Neural cell (in vitro differentiated cells): ENCODE measurements around the gene ZMAT3. TPM values are rescaled to one million over a fixed set of nuclear protein-coding genes. Genes with fewer than 3 reads are reported as not detected.
"Not testable (repeated sequence)": the region's sequence is repeated elsewhere in the genome, so short reads cannot be mapped to it uniquely, and the experiment has no call there.

ENCODE experiments used
- H2AFZ ChIP-seq: fragments of 200-600, 300-800 bp; sonication (generic), shearing (Covaris generic); 2 replicates; pipeline ENCODE4 v1.6.0; 2014; ENCODE audit warnings: low read depth, mild to moderate bottlenecking, antibody characterized with exemption, low read length, moderate library complexity
- H3F3A ChIP-seq: fragments of 200-600 bp; shearing (Covaris generic); 2 replicates; pipeline ENCODE4 v1.6.1; 2016; ENCODE audit warnings: mild to moderate bottlenecking, moderate library complexity, mixed read lengths, antibody characterized with exemption, low read length; ENCODE audit not compliant: insufficient read depth, poor library complexity, severe bottlenecking
- H3K27ac ChIP-seq: fragments of 200-600, 300-800 bp; sonication (generic), shearing (Covaris generic); 2 replicates; pipeline ENCODE4 v1.5.1; 2014; ENCODE audit warnings: mild to moderate bottlenecking, low read length, moderate library complexity
- H3K27me3 ChIP-seq: fragments of 300-800, 200-600 bp; sonication (generic), shearing (Covaris generic); 2 replicates; pipeline ENCODE4 v1.6.0; 2014; ENCODE audit warnings: mild to moderate bottlenecking, low read depth, low read length, moderate library complexity; ENCODE audit not compliant: insufficient read depth
- H3K36me3 ChIP-seq: fragments of 300-800, 200-600 bp; sonication (generic), shearing (Covaris generic); 2 replicates; pipeline ENCODE4 v1.5.1; 2014; ENCODE audit warnings: mild to moderate bottlenecking, antibody characterized with exemption, low read length, moderate library complexity; ENCODE audit not compliant: insufficient read depth
- H3K4me2 ChIP-seq: fragments of 300-800, 200-600 bp; sonication (generic), shearing (Covaris generic); 2 replicates; pipeline ENCODE4 v1.6.0; 2014; ENCODE audit warnings: mild to moderate bottlenecking, low read length
- H3K4me3 ChIP-seq: fragments of 300-800, 200-600 bp; sonication (generic), shearing (Covaris generic); 2 replicates; pipeline ENCODE4 v1.5.1; 2014; ENCODE audit warnings: mild to moderate bottlenecking, low read length, moderate library complexity
- H3K79me2 ChIP-seq: fragments of 200-600 bp; shearing (Covaris generic); replicated peaks from 2 replicates; pipeline ENCODE4 v1.6.0; 2014; ENCODE audit warnings: mild to moderate bottlenecking, low read length, moderate library complexity; ENCODE audit not compliant: insufficient read depth
- H3K9ac ChIP-seq: fragments of 300-800, 200-600 bp; sonication (generic), shearing (Covaris generic); 2 replicates; pipeline ENCODE4 v1.6.1; 2016; ENCODE audit warnings: mild to moderate bottlenecking, low read length, mixed read lengths
- H3K9me2 ChIP-seq: fragments of 200-600 bp; shearing (Covaris generic); 2 replicates; pipeline ENCODE4 v1.6.1; 2016; ENCODE audit warnings: mild to moderate bottlenecking, low read length, mixed read lengths; ENCODE audit not compliant: insufficient read depth
- H3K9me3 ChIP-seq: fragments of 200-600, 300-800 bp; sonication (generic), shearing (Covaris generic); 2 replicates; pipeline ENCODE4 v1.6.1; 2016; ENCODE audit warnings: mild to moderate bottlenecking, mixed run types, low read length, moderate library complexity, mixed read lengths
- H4K20me1 ChIP-seq: fragments of 200-600 bp; shearing (Covaris generic); 2 replicates; pipeline ENCODE4 v1.6.1; 2016; ENCODE audit warnings: mild to moderate bottlenecking, mixed run types; ENCODE audit not compliant: insufficient read depth
- CTCF ChIP-seq: fragments of 450-650 bp; IDR thresholded peaks from 2 replicates; pipeline ENCODE4 v1.5.1; 2014; ENCODE audit warnings: antibody characterized with exemption, mild to moderate bottlenecking, moderate library complexity; ENCODE audit not compliant: poor library complexity, severe bottlenecking
- EP300 ChIP-seq: fragments of 450-650 bp; conservative IDR thresholded peaks from 2 replicates; pipeline ENCODE4 v1.6.1; 2014; ENCODE audit warnings: antibody characterized with exemption, mild to moderate bottlenecking, moderate library complexity; ENCODE audit not compliant: poor library complexity, severe bottlenecking
- EZH2 ChIP-seq: fragments of 200-600, 300-800 bp; shearing (Covaris generic), sonication (generic); IDR thresholded peaks from 2 replicates; pipeline ENCODE4 v1.6.1; 2014; ENCODE audit warnings: antibody characterized with exemption, low read length, borderline replicate concordance, mild to moderate bottlenecking; ENCODE audit not compliant: insufficient read depth, poor library complexity, severe bottlenecking
- MXI1 ChIP-seq: fragments of 450-650 bp; conservative IDR thresholded peaks from 2 replicates; pipeline ENCODE4 v1.6.1; 2014; ENCODE audit warnings: antibody characterized with exemption, mild to moderate bottlenecking; ENCODE audit not compliant: poor library complexity, severe bottlenecking
- POLR2AphosphoS5 ChIP-seq: IDR thresholded peaks from 2 replicates; pipeline ENCODE4 v1.6.1; 2012
- RAD21 ChIP-seq: fragments of 450-650 bp; conservative IDR thresholded peaks from 2 replicates; pipeline ENCODE4 v1.6.1; 2014; ENCODE audit warnings: antibody characterized with exemption, mild to moderate bottlenecking, moderate library complexity
- REST ChIP-seq: IDR thresholded peaks from 2 replicates; pipeline ENCODE4 v1.6.1; 2012; ENCODE audit warnings: borderline replicate concordance
- SMC3 ChIP-seq: fragments of 450-650 bp; conservative IDR thresholded peaks from 2 replicates; pipeline ENCODE4 v1.6.1; 2014; ENCODE audit warnings: antibody characterized with exemption, mild to moderate bottlenecking, moderate library complexity; ENCODE audit not compliant: poor library complexity
- TAF1 ChIP-seq: IDR thresholded peaks from 2 replicates; pipeline ENCODE4 v1.6.1; 2012; ENCODE audit warnings: low read depth
- polyA plus RNA-seq: library from polyadenylated mRNA; depleted of rRNA; stranded (reverse); fragments of >200 nt; gene quantifications from 2 replicates; pipeline ENCODE4 v1.2.3, GENCODE V29; 2014

The ZMAT3 gene
- polyA plus RNA-seq, 1 donor from 2014 or later = 3.9 TPM

GRCh38 chr3:179045719-179046402 lies 25.7 kb downstream of the ZMAT3 start:
- H3K4me2 ChIP-seq = no peak overlapping the region
- no peaks in the 10 kb centered on the region for H3K9me3 ChIP-seq
- H3K27ac ChIP-seq = no peak overlapping the region
- H3K79me2 ChIP-seq = peaks cover 6% of the 10 kb centered on the region
- TF ChIP-seq REST (no peak), RAD21 (no peak), EP300 (no peak), SMC3 (no peak), CTCF (no peak), EZH2 (no peak), MXI1 (no peak)
- no peaks in the 10 kb centered on the region for H3K27me3 ChIP-seq
- no peak overlapping the region for H3K9ac ChIP-seq
- H3F3A ChIP-seq = no peaks in the 10 kb centered on the region
- H4K20me1 ChIP-seq = no peaks in the 10 kb centered on the region
- H2AFZ ChIP-seq = no peak overlapping the region
- no peaks in the 10 kb centered on the region for H3K36me3 ChIP-seq
- H3K4me3 ChIP-seq = no peak overlapping the region
- H3K9me2 ChIP-seq = no peaks in the 10 kb centered on the region

GRCh38 chr3:179038899-179039251 lies 32.7 kb downstream of the ZMAT3 start:
- H3K9ac ChIP-seq, H3K9me2 ChIP-seq, H3K4me3 ChIP-seq, H3K9me3 ChIP-seq, H3K36me3 ChIP-seq, H3K27me3 ChIP-seq, H3K4me2 ChIP-seq, H2AFZ ChIP-seq, H4K20me1 ChIP-seq, H3F3A ChIP-seq, H3K27ac ChIP-seq, H3K79me2 ChIP-seq: not testable (repeated sequence)

- no peaks in the 10 kb centered on the region for H3K79me2 ChIP-seq
- no peaks in the 10 kb centered on the region for H3F3A ChIP-seq
- no peak overlapping the region for H3K27ac ChIP-seq
- no peaks in the 10 kb centered on the region for H3K27me3 ChIP-seq
- no peaks in the 10 kb centered on the region for H3K9me2 ChIP-seq
- no peak overlapping the region for H3K4me2 ChIP-seq
- no peaks in the 10 kb centered on the region for H3K9me3 ChIP-seq
- no peak overlapping the region for H3K9ac ChIP-seq
- H3K36me3 ChIP-seq = no peaks in the 10 kb centered on the region
- H3K4me3 ChIP-seq = no peak overlapping the region
- no peak overlapping the region for H2AFZ ChIP-seq
- TF ChIP-seq EZH2 (no peak), REST (no peak), RAD21 (no peak), SMC3 (no peak), CTCF (no peak), POLR2AphosphoS5 (no peak), TAF1 (no peak), EP300 (no peak), MXI1 (no peak)
- H4K20me1 ChIP-seq = no peaks in the 10 kb centered on the region
Observed at GRCh38 chr3:179038216-179038898, 33.3 kb downstream of the ZMAT3 start.
